NCI-H1436 treated with DMSO at 0.1 percent for 48 hours (cell line): ENCODE data around the gene ABHD16B.
"Not testable (repeated sequence)": the region's sequence is repeated elsewhere in the genome, so short reads cannot be mapped to it uniquely, and the experiment has no call there.

ENCODE experiments used
- DNase-seq: peaks from one replicate; lab custom pipeline; 2025; lab: John Stamatoyannopoulos, UW

Gene ABHD16B

GRCh38 chr20:63855363-63856097 lies 5.8 kb upstream of the ABHD16B start:
- no peak for DNase-seq

GRCh38 chr20:63856098-63856511 lies 5.2 kb upstream of the ABHD16B start:
- no peak for DNase-seq

- DNase-seq = no peak
These were observed 3.4 kb upstream of the ABHD16B start for GRCh38 chr20:63857764-63858392.

GRCh38 chr20:63858393-63859165 lies 2.7 kb upstream of the ABHD16B start:
- DNase-seq = no peak

GRCh38 chr20:63859166-63859699 lies 2.1 kb upstream of the ABHD16B start:
- no peak for DNase-seq

GRCh38 chr20:63860325-63861051 lies 810 bp upstream of the ABHD16B start:
- DNase-seq = no peak

- DNase-seq = no peak
These were observed 943 bp downstream of the ABHD16B start for GRCh38 chr20:63861981-63862901.

GRCh38 chr20:63863021-63863797 lies 1.9 kb downstream of the ABHD16B start:
- DNase-seq = no peak

- DNase-seq = peak; percentile 10
These were observed 2.7 kb downstream of the ABHD16B start for GRCh38 chr20:63863798-63864544.

- DNase-seq = no peak
These were observed 3.3 kb downstream of the ABHD16B start for GRCh38 chr20:63864545-63864977.

- DNase-seq = peak; percentile 98
These were observed 3.8 kb downstream of the ABHD16B start, which contains the start of gene TPD52L2 for GRCh38 chr20:63864978-63865640. TSS of gene TPD52L2 (plus strand) at chr20:63865270. CDS start at chr20:63865366, 96 bp downstream.

GRCh38 chr20:63867042-63867441 lies 5.7 kb downstream of the ABHD16B start:
- not testable (repeated sequence) for DNase-seq

GRCh38 chr20:63868264-63868663 lies 7.0 kb downstream of the ABHD16B start:
- no peak for DNase-seq

- DNase-seq = no peak
These were observed 12.2 kb downstream of the ABHD16B start for GRCh38 chr20:63873477-63873971.

- DNase-seq = not testable (repeated sequence)
These were observed 12.9 kb downstream of the ABHD16B start for GRCh38 chr20:63874241-63874640.

GRCh38 chr20:63876489-63877036 lies 15.3 kb downstream of the ABHD16B start:
- no peak for DNase-seq

GRCh38 chr20:63877755-63878470 lies 16.6 kb downstream of the ABHD16B start:
- DNase-seq = no peak
